Anterior cingulate cortex (tissue), 58 donors: Measurements from ENCODE around the gene UBAP2L.

Experiments
- DNase-seq, 58 donors: peaks; one replicate each; lab custom pipeline; 2025; lab: John Stamatoyannopoulos, UW

Gene UBAP2L, protein sequence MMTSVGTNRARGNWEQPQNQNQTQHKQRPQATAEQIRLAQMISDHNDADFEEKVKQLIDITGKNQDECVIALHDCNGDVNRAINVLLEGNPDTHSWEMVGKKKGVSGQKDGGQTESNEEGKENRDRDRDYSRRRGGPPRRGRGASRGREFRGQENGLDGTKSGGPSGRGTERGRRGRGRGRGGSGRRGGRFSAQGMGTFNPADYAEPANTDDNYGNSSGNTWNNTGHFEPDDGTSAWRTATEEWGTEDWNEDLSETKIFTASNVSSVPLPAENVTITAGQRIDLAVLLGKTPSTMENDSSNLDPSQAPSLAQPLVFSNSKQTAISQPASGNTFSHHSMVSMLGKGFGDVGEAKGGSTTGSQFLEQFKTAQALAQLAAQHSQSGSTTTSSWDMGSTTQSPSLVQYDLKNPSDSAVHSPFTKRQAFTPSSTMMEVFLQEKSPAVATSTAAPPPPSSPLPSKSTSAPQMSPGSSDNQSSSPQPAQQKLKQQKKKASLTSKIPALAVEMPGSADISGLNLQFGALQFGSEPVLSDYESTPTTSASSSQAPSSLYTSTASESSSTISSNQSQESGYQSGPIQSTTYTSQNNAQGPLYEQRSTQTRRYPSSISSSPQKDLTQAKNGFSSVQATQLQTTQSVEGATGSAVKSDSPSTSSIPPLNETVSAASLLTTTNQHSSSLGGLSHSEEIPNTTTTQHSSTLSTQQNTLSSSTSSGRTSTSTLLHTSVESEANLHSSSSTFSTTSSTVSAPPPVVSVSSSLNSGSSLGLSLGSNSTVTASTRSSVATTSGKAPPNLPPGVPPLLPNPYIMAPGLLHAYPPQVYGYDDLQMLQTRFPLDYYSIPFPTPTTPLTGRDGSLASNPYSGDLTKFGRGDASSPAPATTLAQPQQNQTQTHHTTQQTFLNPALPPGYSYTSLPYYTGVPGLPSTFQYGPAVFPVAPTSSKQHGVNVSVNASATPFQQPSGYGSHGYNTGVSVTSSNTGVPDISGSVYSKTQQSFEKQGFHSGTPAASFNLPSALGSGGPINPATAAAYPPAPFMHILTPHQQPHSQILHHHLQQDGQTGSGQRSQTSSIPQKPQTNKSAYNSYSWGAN

DNA sequence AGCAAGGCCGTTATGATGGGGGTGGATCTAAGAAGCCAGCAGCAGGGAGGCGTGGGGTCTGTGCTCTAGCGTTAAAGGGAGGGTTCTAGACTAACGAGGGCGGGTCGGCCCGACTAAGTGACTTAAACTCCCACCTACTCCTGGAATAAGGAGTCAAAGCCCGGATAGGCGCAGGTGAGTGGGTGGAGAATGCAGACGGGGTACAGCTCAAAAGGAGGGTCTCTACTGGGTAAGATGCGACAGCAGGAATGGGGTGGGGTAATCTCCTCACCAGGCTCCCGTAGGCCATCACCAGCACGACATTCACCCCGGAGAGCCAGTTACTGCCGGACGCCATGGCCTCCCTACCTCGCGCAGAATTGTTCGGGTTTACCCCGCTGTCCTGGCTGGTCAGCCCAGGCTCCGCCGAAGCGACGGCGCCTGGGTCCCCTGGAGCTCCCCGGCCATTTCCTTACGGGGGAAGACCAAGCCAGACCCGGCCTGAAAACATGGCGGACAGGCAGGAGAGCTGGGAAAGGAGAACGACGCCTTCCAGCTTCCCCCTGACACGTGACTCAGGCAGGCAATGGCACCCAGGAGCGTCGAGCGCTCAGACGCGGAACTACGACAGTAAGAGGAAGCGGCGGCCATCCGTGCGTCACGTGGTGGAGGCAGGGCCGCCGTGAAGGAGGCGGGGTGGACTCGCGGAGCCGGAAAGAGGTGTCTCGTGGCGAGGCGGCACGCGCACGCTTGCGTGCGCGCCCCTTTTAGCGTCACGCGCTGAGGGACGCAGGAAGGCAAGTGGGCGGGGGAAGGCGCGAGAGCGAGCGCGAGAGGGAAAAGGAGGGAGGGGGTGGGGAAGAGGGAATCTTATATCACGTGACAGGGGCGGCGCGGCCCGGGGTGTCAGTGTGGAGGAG lies at the start of gene UBAP2L:
UBAP2L (plus strand) TSS at position 885 of the 899 bp plus-strand sequence. CDS start 4,169 bp downstream, outside the sequence.
- DNase-seq = peak; percentile 94 to 100 (median 99)

DNA sequence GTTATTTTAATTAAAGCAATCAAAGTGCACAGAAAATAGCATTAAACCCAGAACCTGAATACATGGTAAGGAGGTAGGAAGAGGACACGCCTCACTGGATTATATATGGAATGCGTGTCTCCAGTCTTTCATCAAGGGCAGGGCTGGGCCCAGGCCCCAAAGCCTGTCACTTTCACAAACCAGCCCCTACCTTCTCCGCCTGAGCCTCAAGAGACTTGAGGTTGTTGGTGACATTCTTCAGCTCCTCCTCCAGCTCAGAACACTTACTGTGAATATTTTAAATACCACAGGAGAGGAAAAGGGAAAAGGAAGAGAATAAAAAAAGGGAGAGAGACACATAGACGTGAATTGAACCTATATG lies 49.6 kb upstream of the UBAP2L start:
- no peak for DNase-seq

DNA sequence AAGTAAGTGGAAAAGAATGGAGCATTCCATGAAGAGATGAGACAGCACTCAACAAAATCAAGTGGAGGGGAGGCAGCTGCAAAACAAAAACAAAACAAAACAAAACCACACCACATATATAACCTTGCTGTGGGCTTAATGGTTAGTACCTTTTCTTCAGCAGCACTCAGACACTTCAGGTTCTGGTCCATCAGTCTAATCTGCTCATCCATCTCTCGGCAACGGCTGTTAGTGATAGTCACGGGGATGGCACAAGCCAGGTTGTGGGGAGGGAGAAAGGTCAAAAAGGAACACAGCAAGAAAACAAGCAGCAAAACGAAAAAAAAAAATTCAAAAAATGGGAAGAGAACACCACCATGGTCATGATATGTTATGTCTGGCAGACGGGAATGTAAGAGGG lies 48.9 kb upstream of the UBAP2L start:
- DNase-seq = no peak

DNA sequence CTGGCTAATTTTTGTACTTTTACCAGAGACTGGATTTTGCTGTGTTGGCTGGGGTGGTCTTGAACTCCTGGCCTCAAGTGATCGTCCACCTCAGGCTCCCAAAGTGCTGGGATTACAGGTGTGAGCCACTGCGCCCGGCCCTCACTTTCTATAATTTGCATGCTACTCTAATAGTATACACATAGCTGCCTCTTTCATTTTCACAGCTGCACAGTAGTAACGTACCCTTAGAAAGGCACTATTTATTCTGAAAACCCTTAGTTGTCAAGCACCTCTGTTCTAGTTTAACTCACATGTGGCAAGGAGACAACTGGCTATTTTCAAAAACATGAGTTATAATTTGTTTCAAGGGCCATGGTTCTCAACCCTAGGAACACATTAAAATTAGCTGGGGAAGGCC lies 46.1 kb upstream of the UBAP2L start:
- no peak for DNase-seq

DNA sequence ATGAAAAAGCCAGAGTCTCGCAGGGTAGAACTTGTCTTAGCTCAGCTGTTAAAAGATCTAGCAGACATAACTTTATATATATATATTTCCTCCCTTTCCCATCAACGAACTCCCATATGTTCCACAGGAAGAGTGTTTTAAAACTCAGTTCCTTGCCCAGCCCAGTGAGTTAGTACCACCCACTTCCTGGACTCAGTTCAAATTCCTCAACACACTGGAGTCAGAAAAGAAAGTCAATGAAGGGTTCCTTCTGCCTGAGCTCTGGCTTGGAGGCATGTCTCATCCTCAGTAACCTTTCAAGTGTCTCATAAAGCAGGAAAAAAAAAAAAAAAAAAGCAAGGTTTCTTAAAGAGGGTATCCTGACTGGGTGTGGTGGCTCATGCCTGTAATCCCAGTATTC lies 44.4 kb upstream of the UBAP2L start:
- peak in 4 of 58 donors; percentile 10 to 70 (median 38) for DNase-seq

DNA sequence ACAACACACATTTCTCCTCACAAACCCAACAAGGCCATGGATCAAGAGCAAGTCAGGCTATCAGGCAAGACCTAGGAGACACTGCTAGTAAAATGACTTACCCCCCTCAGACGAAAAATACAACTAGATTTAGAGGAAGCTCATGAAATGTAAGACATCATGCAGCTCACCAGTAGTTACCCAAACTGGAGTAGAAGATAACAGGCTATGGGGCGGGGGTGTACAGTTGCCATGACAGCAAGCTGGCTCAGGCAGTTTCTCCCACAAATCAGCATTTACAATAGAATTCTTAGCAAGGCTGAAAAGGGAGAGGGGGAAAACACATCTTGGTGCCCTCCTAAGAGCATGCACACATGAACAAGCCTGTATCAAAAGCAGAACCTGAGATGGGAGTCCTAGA lies 42.7 kb upstream of the UBAP2L start:
- peak in 26 of 58 donors; percentile 3 to 63 (median 29) for DNase-seq

DNA sequence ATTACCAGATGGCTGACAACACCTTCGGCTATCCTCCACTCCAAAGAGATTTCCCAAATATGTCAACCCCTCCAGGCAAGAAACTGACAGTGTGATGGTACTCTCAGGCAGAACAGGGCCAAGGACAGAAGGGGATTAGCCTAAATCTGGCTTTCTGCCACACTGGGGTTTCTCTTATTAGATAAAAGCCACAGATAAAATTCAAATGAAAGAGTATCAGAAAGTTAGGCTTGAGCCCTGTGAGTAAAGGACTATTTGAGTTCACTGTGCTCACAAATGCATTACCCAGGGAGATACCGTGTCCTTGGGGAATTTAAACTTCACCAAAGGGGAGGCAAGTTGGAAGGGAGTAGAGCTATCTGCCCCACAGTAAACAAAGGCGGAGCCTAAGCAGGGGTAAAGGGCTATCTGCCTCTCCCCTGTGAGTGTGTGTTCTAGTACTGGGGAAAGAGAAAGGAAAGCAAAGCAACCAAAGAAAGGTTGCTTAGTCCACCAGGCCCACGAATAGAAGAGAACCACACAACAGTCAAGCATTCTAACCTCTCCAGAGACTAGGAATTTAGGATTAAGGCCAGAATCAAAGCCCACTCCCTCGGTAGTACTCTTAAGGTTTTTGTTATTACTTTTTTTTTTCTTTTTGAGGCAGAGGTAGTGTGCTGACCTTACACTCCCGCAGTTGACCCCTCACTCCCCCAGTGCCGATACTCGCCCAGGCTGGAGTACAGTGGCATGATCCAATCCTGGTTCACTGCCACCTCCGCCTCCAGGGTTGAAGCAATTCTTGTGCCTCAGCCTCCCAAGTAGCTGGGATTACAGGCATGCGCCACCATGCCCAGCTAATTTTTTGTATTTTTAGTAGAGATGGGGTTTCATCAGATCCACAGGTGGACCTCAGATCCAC lies 41.6 kb upstream of the UBAP2L start:
- no peak for DNase-seq

DNA sequence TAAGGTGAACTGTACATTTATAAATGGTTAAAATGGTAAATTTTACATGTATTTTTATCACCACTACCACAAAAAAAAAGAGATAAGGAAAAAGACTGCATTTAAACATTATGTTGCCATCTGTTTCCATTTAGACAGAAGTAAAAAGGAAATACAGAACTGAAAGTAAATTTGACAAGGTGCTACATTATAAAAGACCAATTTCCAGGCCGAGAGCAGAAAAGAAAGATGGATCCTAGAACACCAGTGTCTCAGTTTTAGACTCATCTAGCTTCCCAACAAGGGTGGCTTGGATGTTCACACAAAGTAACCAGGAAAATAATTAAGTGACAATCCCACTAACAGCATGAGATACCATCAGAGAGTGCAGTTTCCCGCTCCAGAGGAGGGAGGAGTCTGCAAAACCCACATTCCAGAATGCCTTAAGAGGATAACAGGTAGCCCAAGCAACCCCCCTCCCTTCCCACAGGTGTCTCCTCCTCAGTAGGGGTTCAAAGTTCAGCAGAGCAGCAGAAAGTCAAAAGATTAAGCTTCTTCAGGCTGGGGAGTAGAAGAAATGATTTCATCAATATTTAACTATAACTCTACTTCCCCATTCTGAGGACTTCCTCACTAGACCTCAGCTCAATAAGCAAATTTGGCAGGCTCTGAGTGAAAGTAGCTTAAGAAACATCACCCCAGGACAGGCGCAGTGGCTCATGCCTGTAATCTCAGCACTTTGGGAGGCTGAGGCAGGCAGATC lies 40.6 kb upstream of the UBAP2L start:
- no peak for DNase-seq

DNA sequence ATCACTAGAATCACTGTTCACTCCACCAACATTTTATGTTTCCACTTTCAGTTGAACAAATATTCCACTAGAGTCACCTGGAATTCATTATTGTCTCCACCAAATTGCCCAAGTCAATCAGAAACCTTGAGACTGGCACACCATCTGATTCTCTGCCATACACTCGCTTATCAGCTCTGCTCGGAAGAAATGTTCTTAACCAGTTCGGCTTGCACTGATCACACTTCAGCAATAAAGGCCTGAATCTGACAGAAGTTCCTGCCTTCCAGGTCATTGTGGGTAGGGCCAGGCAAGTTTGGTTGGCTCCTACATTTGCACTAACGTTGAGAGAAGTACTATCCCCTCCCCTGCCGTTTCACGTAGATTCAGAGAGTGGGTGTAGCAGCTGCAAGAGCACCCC lies 38.8 kb upstream of the UBAP2L start:
- DNase-seq = no peak

DNA sequence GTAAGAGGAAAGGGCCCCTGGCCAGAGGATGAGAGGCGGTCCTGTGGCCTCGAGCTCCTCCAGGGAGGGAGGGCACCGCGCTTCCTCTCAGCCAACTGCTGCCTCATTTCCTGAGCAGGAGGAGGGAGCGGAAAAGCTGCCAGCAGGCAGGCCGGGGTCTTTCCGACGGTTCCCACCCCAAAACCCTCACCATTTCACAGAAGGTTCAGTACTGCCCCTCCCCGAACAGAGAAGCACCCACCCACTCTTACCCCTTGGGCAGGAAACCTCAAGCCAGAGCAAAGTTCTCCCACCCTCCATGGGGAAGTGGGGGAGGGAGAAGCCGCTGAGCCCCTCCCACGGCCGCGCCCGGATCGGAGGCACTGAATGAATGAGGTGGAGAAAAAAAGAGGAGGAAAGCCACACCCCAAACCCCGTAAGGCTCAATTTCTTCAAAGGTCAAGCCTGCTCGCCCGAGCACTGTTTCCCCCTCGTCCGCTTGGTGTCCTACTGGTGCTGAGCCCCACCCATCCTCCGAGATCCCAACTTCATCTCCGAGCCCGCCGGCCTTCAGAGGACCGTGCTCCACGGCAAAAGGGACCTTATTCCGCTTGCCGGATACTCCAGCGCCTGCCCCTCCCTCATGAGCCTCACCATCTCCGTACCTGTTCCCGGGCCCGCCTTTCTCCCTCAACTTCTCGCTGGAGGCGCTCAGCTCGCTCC lies 38.3 kb upstream of the UBAP2L start:
- peak in 49 of 58 donors; percentile 9 to 68 (median 47) for DNase-seq

DNA sequence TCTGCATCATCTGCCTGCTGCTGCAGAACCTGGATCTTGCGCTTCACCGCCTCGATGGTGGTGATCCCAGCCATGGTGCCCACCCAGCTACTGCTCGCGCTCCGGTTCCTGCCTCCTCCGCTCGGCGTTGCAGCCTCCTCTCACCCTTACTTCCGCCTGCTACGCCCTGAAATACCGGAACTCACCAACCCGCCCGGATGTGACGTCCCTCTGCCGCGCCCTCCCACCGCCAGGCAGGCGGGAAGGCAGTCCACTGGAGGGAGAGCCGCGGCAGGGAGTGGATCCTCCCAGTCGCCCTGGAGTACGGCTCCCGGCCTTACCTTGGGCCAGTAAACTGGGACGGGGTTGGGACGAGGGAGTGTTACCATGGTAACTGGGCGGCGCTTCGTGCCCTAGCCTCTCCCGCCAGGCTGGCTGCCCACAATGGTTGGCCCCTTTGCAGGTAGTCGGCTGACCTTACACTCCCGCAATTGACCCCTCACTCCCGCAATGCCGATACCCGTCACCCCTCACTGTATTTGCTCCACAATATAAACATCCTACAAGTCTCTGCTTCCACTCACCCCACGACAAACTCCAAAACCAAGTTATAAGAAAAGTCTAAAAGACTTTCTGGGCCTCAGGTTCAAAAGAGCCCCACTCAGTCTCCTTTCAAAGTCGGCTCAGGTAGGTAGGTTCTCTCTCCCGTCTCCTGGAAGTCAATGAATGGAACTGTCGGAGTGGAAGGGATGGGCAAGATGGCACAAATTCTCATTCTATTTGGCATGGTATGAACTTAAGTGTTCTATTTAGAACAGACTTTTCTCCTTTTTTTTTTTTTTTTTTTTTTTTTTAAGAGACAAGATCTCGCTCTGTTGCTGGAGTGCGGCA lies 37.5 kb upstream of the UBAP2L start:
- DNase-seq = peak; percentile 53 to 96 (median 90)

DNA sequence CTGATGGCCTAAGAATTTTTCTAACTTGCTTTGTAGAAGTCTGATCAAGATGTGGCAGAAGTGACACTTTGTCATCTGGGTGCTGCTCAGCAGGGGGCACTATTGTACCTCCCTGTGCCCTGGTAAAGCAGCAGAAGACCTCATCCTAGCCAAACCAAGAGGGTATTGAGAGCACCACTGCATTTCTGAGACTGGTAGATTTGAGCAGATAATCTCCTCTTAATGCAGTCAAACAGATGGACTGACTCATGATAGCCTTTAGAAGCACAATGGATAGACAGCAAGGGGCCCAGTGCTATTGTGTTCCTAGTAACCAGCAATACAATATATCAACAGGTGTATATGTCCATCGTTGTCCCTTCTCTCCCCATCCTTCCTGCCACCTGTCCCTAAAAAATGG lies 34.6 kb upstream of the UBAP2L start:
- DNase-seq = peak in 5 of 58 donors; percentile 3 to 18 (median 8)

DNA sequence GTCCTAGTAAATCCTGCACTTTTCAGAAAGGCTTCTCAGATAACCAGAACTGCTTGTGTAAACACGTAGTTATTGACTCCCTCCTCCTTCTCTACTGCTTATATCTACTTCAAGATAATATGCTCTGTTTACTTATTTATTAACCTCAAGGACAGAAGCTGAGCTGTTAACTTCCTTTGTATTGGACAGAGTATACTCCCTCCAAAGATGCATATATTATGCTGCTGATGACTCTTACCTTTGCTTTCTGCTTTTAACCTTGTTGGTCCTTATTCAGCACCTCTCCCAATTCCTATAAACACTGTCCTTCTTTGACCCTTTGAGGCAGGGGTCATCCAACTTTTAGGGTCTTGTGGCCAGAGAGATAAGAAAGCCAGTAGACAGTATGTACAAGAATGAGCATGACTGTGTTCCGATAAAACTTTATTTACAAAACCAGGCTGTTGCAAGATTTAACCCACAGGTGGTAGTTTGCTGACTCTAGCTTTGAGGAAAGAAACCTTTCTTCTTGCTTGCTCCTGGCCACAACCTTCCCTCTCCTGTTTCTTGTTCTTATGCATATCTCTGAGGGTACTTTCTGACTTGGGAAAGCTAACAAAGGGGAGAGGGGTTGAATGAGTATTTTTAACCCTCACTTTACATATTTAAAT lies 33.8 kb upstream of the UBAP2L start:
- no peak for DNase-seq

DNA sequence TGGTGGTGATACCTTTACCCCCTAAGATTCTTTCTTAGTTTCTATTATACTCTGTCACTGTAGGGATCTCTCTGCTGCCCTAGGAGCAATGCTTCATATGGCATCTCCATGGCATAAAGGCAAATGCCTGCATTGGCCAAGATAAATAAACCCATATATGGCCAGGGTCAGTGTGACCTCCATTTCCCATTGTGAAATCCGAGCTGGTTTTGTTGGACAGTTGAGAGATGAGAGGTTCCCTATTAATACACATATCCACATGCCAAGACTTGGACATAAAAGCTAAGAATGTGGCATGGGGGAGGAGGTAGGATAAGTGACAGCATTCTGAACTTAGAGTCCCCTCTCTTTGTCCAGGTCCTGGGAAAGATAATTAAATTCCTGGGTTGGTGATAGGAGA lies 30.2 kb upstream of the UBAP2L start:
- no peak for DNase-seq

DNA sequence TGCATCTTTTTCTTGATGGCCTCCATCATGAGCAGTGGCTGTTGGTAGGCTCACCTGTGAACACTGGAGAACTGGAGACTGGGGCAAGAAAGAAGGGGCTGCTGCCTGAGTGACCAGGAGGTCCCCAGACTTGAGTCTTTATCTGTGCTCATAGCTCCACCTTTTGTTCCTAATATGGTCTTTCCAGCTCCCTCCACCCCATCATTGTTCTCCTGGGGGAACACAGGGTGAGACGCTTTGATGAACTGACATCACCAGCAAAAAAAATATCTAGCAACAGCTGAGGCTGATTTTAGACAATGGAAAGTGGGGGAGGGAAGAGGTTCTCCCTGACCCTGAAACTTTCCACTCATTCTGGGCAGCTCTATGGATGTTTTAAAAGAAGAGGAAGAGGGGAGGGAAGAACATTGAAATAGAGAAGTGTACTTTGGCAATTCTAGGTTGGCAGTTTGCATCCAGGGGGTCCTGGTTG lies 28.7 kb upstream of the UBAP2L start, which contains the start of gene TPM3:
TPM3 (minus strand) TSS at position 111 of the 472 bp plus-strand sequence; CDS start at position 29, 82 bp downstream.
- DNase-seq = no peak

DNA sequence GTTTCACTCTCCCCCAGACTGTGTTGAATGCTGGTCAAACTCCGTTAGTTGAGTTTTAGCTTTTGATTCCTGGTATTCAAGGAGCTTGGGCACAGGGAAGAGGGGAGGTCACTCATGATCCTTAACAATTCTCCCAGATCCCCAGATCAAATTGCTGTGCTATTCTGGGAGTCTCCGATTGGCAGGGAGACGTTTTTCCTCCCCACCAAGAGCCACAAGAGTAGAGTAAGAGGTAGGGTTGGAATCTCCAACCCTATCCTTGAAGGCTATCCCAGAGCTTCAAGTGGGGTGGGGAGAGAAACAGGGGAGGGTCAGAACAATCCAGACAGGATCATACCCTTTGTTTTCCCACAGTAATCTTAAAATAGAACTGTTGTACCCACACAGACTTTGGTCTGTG lies 28.3 kb upstream of the UBAP2L start:
- no peak for DNase-seq
